GM12873 (cell line): ENCODE results near the gene TEDC2.

Source experiments
- CTCF ChIP-seq: IDR thresholded peaks from 2 replicates; pipeline ENCODE4 v1.5.1; 2012; ENCODE audit warnings: low read depth, mild to moderate bottlenecking, moderate library complexity, low read length, control low read depth; ENCODE audit not compliant: insufficient read depth; ENCODE audit errors: missing control alignments

TEDC2 gene

DNA sequence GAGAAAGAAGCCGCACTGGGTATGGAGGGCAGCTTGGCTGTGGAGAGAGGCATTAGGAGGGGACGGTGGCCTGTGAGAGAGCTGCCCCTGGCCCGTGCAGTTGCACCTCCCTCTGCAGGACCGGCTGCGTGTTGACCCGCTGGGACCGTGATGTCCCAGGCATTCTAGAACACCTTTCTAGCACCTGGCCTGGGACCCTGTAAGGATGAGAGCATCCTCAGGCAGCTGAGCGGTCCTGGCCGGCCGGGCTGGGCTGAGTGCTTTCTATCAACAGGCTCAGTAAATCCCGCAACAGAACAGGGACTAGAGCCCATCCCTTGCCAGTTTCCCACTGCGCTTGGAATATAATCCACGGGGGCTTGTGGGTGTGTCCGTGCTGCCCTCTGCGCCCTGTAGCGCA, 29.7 kb downstream of the TEDC2 start:
- TF ChIP-seq CTCF, result no peak

- no peak for TF ChIP-seq CTCF
Measured at GRCh38 chr16:2490190-2491105, 30.5 kb downstream of the TEDC2 start.

- no peak for TF ChIP-seq CTCF
Measured at GRCh38 chr16:2492292-2492691, 32.4 kb downstream of the TEDC2 start.

DNA sequence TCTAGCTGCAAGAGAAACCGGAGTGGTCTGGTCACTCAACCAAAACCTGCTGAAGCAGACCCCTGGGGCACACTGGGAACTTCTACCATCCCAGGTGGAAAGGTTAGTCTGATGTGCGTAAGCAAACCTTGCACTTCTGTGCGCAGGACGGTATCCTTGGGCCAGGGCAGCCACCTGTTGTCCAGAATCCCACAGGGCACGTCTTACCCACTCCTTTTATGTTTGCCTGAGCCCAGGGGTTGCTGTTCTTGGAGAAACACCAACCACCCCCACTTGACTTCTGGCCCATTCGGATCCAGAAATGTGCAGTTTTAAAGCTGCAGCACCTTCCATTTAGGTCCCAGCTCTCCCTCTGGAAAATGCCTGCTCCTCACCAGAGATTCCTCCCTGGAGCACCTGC, 33.7 kb downstream of the TEDC2 start:
- no peak for TF ChIP-seq CTCF

GRCh38 chr16:2494616-2495015, 34.7 kb downstream of the TEDC2 start:
- TF ChIP-seq CTCF, result no peak

DNA sequence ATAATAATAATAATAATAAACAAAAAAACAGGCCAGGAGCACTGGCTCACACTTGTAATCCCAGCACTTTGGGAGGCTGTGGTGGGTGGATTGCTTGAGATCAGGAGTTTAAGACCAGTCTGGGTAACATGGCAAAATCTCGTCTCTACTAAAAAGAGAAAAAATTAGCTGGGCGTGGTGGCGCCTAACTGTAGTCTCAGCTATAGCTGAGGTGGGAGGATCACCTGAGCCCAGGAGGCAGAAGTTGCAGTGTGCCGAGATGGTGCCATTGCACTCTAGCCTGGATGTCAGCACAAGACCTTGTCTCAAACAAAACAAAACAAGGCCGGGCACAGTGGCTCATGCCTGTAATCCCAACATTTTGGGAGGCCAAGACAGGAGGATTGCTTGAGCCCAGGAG, 35.1 kb downstream of the TEDC2 start:
- TF ChIP-seq CTCF, result no peak

DNA sequence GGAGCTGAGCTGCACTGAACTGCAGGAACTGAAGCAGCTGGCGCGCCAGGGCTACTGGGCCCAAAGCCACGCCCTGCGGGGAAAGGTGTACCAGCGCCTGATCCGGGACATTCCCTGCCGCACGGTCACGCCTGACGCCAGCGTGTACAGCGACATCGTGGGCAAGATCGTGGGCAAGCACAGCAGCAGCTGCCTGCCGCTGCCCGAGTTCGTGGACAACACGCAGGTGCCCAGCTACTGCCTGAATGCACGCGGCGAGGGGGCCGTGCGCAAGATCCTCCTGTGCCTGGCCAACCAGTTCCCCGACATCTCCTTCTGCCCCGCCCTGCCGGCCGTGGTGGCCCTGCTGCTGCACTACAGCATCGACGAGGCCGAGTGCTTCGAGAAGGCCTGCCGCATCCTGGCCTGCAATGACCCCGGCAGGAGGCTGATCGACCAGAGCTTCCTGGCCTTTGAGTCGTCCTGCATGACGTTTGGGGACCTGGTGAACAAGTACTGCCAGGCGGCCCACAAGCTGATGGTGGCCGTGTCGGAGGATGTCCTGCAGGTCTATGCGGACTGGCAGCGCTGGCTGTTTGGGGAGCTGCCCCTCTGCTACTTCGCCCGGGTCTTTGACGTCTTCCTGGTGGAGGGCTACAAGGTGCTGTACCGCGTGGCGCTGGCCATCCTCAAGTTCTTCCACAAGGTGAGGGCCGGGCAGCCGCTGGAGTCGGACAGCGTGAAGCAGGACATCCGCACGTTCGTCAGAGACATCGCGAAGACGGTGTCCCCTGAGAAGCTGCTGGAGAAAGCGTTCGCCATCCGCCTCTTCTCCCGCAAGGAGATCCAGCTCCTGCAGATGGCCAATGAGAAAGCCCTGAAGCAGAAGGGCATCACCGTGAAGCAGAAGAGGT, 36.6 kb downstream of the TEDC2 start:
- TF ChIP-seq CTCF, result no peak
